Measurements from ENCODE around the gene PSEN1. TPM values are rescaled to one million over a fixed set of nuclear protein-coding genes. Genes with fewer than 3 reads are reported as not detected.
A peak's percentile ranks its signal among the peaks of the same experiment; 100 is the strongest.

PSEN1 gene
- total RNA-seq, 2 experiments from 2014 or later: 38.5 to 43.0 TPM

DNA sequence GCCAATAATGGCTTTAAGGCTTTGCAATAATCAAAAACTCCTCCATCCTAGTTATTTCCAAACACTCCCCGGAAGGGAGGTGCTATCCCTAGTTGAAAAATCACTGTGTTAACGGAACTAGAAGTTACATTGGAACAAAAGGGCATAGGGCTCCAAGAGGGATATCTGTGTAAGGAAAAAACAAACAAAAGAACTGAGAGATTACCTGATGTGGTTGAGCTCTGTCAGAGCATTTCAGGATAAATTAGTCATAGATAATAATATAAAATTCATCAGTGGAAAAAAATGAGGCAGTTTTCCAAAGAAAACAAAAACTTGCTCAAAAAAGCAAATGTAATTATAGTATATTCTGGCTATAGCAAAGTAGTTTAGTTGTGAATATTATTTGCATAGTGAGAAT, 73.6 kb downstream of the PSEN1 start:
- H3K36me3 Mint-ChIP-seq: peaks cover 58% of the 10 kb centered on the region
- no peak overlapping the region for H3K4me3 Mint-ChIP-seq
- DNase-seq (no peak), ATAC-seq (ENCODE audit: low read depth) (no peak)
- H3K4me1 Mint-ChIP-seq: peaks cover 5% of the 10 kb centered on the region
- peaks cover 8% of the 10 kb centered on the region for H3K9me3 Mint-ChIP-seq
- no peaks in the 10 kb centered on the region for H3K27me3 Mint-ChIP-seq
- POLR2A ChIA-PET: interaction anchor here (0.5 kb wide), 1 partner anchor 894 kb away, joined by 6 read pairs; no protein-coding TSS in a partner anchor
- no peak overlapping the region for H3K27ac Mint-ChIP-seq

DNA sequence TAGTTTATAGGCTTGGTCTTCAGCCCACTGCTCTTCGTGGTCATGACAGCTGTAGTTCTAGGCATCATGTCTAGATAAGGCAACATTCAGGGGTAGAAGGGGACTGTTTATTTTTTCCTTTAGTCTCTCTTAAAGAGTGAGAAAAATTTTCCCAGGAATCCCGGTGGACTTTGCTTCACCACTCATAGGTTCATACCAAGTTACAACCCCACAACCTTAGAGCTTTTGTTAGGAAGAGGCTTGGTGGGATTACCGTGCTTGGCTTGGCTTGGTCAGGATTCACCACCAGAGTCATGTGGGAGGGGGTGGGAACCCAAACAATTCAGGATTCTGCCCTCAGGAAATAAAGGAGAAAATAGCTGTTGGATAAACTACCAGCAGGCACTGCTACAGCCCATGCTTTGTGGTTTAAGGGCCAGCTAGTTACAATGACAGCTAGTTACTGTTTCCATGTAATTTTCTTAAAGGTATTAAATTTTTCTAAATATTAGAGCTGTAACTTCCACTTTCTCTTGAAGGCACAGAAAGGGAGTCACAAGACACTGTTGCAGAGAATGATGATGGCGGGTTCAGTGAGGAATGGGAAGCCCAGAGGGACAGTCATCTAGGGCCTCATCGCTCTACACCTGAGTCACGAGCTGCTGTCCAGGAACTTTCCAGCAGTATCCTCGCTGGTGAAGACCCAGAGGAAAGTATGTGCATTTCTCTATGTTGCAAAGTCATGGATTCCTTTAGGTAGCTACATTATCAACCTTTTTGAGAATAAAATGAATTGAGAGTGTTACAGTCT, 75.1 kb downstream of the PSEN1 start:
- ATAC-seq (ENCODE audit: low read depth) (peak; percentile 42), DNase-seq (no peak)
- Mint-ChIP-seq H3K4me3 (no peak overlapping the region), H3K4me1 (peaks cover 5% of the 10 kb centered on the region), H3K9me3 (peaks cover 8% of the 10 kb centered on the region), H3K36me3 (peaks cover 47% of the 10 kb centered on the region), H3K27me3 (no peaks in the 10 kb centered on the region), H3K27ac (no peak overlapping the region)
- POLR2A ChIA-PET: no interaction called here

DNA sequence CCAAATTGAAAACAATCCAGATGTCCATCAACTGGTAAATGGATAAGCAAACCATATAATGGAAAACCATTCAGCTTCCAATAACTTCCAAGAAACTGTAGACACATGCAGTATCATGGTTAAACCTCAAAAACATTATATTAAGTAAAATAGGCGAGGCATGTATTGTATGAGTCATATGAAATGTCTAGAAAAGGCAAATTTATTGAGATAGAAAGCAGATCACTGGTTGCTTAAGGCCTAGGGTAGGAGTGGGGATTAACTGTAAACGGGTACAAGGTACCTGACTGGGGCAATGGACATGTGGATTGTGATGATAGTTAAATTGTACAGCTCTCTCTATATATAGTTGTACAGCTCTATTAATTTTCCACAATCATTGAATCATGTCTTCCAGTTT, 79.7 kb downstream of the PSEN1 start:
- H3K4me1 Mint-ChIP-seq: peaks cover 4% of the 10 kb centered on the region
- no peak overlapping the region for H3K27ac Mint-ChIP-seq
- POLR2A ChIA-PET: no interaction called here
- DNase-seq (no peak), ATAC-seq (ENCODE audit: low read depth) (no peak)
- peaks cover 24% of the 10 kb centered on the region for H3K36me3 Mint-ChIP-seq
- H3K9me3 Mint-ChIP-seq: no peaks in the 10 kb centered on the region
- no peaks in the 10 kb centered on the region for H3K27me3 Mint-ChIP-seq
- H3K4me3 Mint-ChIP-seq: no peak overlapping the region

DNA sequence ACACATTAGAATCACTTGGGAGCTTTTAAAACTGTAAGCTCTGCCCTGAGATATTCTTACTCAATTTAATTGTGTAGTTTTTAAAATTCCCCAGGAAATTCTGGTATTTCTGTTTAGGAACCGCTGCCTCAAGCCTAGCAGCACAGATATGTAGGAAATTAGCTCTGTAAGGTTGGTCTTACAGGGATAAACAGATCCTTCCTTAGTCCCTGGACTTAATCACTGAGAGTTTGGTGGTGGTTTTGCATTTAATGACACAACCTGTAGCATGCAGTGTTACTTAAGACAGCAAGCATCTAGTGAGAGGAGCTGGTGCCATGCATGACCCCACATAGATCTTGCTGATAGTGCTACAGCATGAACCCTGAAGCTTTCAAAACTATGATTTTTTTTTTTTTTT, 81.1 kb downstream of the PSEN1 start:
- peaks cover 20% of the 10 kb centered on the region for H3K36me3 Mint-ChIP-seq

DNA sequence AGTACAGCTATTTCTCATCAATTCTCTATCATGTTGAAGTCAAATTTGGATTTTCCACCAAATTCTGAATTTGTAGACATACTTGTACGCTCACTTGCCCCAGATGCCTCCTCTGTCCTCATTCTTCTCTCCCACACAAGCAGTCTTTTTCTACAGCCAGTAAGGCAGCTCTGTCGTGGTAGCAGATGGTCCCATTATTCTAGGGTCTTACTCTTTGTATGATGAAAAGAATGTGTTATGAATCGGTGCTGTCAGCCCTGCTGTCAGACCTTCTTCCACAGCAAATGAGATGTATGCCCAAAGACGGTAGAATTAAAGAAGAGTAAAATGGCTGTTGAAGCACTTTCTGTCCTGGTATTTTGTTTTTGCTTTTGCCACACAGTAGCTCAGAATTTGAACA, 83.8 kb downstream of the PSEN1 start:
- peaks cover 16% of the 10 kb centered on the region for H3K36me3 Mint-ChIP-seq
- no peaks in the 10 kb centered on the region for H3K27me3 Mint-ChIP-seq
- ATAC-seq (ENCODE audit: low read depth) (no peak), DNase-seq (no peak)
- no peak overlapping the region for H3K27ac Mint-ChIP-seq
- POLR2A ChIA-PET: no interaction called here
- no peak overlapping the region for H3K4me3 Mint-ChIP-seq
- H3K4me1 Mint-ChIP-seq: peaks cover 12% of the 10 kb centered on the region
- H3K9me3 Mint-ChIP-seq: no peaks in the 10 kb centered on the region

More for the DNA sequence above, 81.1 kb downstream of the PSEN1 start:
- POLR2A ChIA-PET: no interaction called here
- ATAC-seq (ENCODE audit: low read depth) (no peak), DNase-seq (no peak)
- Mint-ChIP-seq H3K9me3 (no peaks in the 10 kb centered on the region), H3K4me1 (peaks cover 12% of the 10 kb centered on the region), H3K27me3 (no peaks in the 10 kb centered on the region), H3K27ac (no peak overlapping the region), H3K4me3 (no peak overlapping the region)

DNA sequence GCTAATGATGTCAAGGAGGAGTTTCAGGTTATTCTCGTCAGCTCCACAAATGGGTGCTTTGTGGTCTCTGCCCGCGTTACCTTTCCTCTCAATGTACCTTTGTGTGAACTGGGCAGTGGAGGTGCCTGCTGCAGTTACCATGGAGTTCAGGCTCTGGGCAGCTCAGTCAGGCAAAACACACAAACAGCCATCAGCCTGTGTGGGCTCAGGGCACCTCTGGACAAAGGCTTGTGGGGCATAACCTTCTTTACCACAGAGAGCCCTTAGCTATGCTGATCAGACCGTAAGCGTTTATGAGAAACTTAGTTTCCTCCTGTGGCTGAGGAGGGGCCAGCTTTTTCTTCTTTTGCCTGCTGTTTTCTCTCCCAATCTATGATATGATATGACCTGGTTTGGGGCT, 84.3 kb downstream of the PSEN1 start:
- H3K36me3 Mint-ChIP-seq: peaks cover 19% of the 10 kb centered on the region
- H3K4me3 Mint-ChIP-seq: no peak overlapping the region
- POLR2A ChIA-PET: no interaction called here
- peaks cover 12% of the 10 kb centered on the region for H3K4me1 Mint-ChIP-seq
- no peaks in the 10 kb centered on the region for H3K27me3 Mint-ChIP-seq
- H3K9me3 Mint-ChIP-seq: no peaks in the 10 kb centered on the region
- H3K27ac Mint-ChIP-seq: no peak overlapping the region
- no peak for DNase-seq
- no peak for ATAC-seq (ENCODE audit: low read depth)

DNA sequence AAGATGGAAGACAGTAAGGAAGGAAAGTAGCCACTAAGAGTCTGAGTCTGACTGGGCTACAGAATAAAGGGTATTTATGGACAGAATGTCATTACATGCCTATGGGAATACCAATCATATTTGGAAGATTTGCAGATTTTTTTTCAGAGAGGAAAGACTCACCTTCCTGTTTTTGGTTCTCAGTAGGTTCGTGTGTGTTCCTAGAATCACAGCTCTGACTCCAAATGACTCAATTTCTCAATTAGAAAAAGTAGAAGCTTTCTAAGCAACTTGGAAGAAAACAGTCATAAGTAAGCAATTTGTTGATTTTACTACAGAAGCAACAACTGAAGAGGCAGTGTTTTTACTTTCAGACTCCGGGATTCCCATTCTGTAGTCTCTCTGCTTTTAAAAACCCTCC, 85.6 kb downstream of the PSEN1 start:
- H3K4me1 Mint-ChIP-seq: peaks cover 12% of the 10 kb centered on the region
- no peaks in the 10 kb centered on the region for H3K9me3 Mint-ChIP-seq
- POLR2A ChIA-PET: no interaction called here
- H3K4me3 Mint-ChIP-seq: no peak overlapping the region
- peaks cover 19% of the 10 kb centered on the region for H3K36me3 Mint-ChIP-seq
- ATAC-seq (ENCODE audit: low read depth) (no peak), DNase-seq (no peak)
- H3K27ac Mint-ChIP-seq: no peak overlapping the region
- no peaks in the 10 kb centered on the region for H3K27me3 Mint-ChIP-seq

DNA sequence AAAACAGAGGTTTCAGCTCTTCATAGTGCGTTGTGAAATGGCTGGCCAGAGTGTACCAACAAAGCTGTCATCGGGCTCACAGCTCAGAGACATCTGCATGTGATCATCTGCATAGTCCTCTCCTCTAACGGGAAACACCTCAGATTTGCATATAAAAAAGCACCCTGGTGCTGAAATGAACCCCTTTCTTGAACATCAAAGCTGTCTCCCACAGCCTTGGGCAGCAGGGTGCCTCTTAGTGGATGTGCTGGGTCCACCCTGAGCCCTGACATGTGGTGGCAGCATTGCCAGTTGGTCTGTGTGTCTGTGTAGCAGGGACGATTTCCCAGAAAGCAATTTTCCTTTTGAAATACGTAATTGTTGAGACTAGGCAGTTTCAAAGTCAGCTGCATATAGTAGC, 86.7 kb downstream of the PSEN1 start:
- ATAC-seq (ENCODE audit: low read depth) (no peak), DNase-seq (no peak)
- POLR2A ChIA-PET: no interaction called here
- Mint-ChIP-seq H3K27me3 (no peaks in the 10 kb centered on the region), H3K36me3 (peaks cover 19% of the 10 kb centered on the region), H3K9me3 (no peaks in the 10 kb centered on the region), H3K4me3 (no peak overlapping the region), H3K27ac (no peak overlapping the region), H3K4me1 (peaks cover 12% of the 10 kb centered on the region)

DNA sequence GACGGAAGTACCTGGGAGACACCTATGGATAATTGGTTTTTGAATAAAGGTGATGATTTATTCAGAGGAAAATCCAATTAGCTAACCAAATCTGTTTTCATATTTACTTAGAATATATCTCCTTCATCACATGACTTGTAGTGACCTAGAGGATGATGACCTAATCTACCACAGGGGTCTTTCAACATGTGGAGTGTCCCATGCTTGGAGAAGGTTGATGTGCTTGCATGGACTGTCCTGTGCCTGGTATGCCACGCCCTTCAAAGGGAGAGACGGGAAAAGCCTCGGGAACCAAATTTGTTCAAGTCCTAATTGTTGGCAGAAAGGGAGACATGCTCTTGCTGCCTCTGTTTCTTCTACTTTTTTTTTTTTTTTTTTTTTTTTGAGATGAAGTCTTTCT, 89.2 kb downstream of the PSEN1 start:
- no peak overlapping the region for H3K27ac Mint-ChIP-seq
- no peaks in the 10 kb centered on the region for H3K27me3 Mint-ChIP-seq
- DNase-seq: no peak
- peaks cover 10% of the 10 kb centered on the region for H3K4me1 Mint-ChIP-seq
- no peaks in the 10 kb centered on the region for H3K9me3 Mint-ChIP-seq
- H3K4me3 Mint-ChIP-seq: no peak overlapping the region
- no peak for ATAC-seq (ENCODE audit: low read depth)
- H3K36me3 Mint-ChIP-seq: peaks cover 9% of the 10 kb centered on the region
- POLR2A ChIA-PET: no interaction called here

DNA sequence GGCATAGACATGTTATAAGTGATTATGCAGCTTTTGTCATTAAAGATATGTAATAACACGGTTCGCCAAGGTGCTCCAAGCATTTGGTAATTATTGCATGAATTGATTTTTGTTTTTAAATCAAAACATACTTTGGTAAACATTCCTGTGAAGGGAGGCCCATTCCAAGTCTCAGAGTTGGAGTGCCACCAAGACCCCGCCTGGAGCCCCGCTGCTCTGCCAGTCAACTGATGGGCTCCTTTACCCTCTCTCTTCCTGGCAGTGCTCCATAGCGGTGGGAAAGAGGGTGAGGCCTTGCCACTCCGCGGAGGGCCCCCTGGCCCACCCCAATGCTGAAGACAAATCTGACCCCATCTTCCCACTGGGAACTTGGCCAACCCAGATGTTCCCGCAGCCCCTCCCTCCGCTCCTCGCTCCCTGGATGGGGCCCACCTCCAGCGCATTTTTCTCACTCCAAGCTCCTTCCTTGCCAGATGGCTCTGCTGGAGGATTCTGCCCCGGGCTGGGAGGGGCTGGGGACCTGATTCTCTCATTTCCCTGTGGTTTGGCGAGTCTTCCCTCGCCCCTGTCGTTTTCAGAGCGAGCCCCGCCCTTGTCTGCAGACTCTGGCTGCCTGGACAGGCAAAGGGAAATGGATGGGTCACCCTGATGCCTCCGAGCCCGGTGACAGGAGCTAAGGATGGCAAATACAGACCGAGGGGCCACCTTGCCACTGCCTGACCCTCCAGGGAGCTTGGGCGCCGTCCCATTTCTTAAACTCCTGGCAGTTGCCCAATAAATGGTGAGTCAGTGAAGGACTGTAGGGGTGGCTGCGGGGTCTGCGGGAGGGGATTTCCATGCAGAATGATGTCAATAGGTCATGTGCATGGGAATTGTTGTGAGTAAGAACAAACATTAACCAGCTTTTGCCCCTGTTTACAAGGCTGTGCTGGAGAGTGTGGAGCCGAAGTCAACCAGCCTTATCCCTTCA, 91.8 kb downstream of the PSEN1 start:
- Mint-ChIP-seq H3K4me3 (no peak overlapping the region), H3K27me3 (peaks cover 6% of the 10 kb centered on the region), H3K36me3 (peaks cover 2% of the 10 kb centered on the region), H3K9me3 (no peaks in the 10 kb centered on the region), H3K4me1 (no peaks in the 10 kb centered on the region), H3K27ac (no peak overlapping the region)
- ATAC-seq (ENCODE audit: low read depth) (no peak), DNase-seq (no peak)
- POLR2A ChIA-PET: no interaction called here

DNA sequence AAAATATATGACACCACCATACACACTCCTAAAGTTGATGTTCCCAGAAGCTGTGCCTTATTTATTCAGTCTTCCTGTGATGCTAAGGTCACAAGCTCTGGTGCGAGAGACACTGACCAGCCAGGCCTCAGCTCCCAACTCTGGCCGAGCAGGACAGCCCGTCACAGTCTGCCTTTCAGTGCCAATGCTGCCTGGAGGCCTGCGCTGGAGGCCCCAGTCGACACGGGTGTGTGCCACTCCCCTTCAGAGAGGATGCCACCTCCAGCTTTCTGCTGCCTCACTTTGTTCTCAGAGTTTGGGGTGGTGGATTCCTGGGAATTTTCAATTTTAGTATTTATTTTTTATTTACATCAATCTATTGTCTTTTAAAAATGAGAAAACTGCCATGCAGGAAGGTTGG, 93.7 kb downstream of the PSEN1 start:
- H3K27ac Mint-ChIP-seq: no peak overlapping the region
- no peaks in the 10 kb centered on the region for H3K4me1 Mint-ChIP-seq
- H3K27me3 Mint-ChIP-seq: peaks cover 25% of the 10 kb centered on the region
- no peak for ATAC-seq (ENCODE audit: low read depth)
- H3K9me3 Mint-ChIP-seq: no peaks in the 10 kb centered on the region
- POLR2A ChIA-PET: interaction anchor here (0.7 kb wide), 1 partner anchor 16 kb away, joined by 3 read pairs; no protein-coding TSS in a partner anchor
- peaks cover 2% of the 10 kb centered on the region for H3K36me3 Mint-ChIP-seq
- no peak overlapping the region for H3K4me3 Mint-ChIP-seq
- DNase-seq: no peak

DNA sequence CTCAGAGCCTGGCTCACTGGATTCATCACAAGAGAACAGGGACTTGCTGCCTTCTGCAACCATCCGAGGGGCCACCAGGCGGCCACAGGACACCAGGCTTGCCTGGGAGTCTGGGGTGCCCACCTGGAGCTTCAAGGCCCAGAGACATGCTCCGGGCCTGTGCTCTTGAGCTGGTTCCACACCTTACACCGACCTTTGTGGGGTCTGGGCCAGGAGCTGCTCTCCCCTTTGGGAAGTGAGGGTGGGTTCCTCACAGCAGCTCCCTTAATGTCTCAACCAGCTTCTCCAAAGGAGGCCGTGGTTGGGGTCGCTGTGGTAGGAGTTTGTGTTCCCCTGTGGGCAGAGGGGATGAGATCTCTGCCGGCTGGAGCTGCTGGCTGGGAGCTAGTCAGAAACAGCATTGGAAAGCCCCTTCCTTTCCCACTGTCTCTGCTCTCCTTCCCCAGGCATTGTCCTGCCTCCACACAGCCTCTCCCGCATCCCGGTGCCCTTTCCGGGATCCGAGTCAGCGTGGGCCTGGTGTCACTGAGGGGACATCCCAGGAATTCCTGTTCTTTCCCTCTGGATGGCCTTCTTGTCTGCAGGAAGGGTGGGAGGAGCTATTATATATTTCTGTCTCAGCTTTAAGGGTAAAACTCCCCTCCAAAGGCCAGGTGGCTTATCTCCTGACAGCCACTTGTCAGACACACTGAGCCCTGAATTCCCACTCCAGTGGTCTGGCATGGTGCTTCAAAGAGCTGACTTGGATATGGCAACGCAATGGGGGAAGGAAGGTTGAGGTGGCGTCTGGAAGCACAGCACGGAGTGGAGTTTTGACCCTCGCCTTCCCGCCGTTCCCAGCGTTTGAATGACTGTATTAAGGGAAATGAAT, 95.9 kb downstream of the PSEN1 start:
- Mint-ChIP-seq H3K27ac (no peak overlapping the region), H3K4me3 (no peak overlapping the region), H3K4me1 (peaks cover 9% of the 10 kb centered on the region), H3K9me3 (no peaks in the 10 kb centered on the region), H3K27me3 (peaks cover 47% of the 10 kb centered on the region), H3K36me3 (no peaks in the 10 kb centered on the region)
- DNase-seq: no peak
- POLR2A ChIA-PET: no interaction called here
- no peak for ATAC-seq (ENCODE audit: low read depth)

DNA sequence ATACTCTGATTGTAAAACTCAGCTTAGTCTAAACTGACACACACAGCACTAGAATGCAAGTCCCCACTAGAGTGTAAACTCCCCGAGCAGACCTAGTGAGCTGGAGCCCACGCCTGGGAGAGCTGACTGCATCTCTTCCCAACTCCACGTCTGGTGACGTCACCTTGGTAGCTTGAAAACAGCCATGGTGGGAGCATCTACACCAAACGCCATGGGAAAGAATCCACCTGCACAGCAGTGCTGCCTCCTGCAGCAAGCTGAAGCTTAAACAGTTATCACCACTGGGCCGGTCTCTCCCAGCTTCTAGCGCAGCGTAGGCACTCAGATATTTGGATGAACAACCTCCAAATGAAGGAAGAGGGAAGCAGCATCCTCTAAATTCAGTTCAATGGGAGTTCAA, 96.7 kb downstream of the PSEN1 start:
- DNase-seq (no peak), ATAC-seq (ENCODE audit: low read depth) (no peak)
- H3K36me3 Mint-ChIP-seq: no peaks in the 10 kb centered on the region
- POLR2A ChIA-PET: no interaction called here
- peaks cover 9% of the 10 kb centered on the region for H3K4me1 Mint-ChIP-seq
- H3K4me3 Mint-ChIP-seq: no peak overlapping the region
- no peaks in the 10 kb centered on the region for H3K9me3 Mint-ChIP-seq
- H3K27me3 Mint-ChIP-seq: peaks cover 47% of the 10 kb centered on the region
- H3K27ac Mint-ChIP-seq: no peak overlapping the region
